Neural cell (in vitro differentiated cells): ENCODE results near the gene RNF17. TPM values are rescaled to one million over a fixed set of nuclear protein-coding genes. Genes with fewer than 3 reads are reported as not detected.

ENCODE experiments used
- H2AFZ ChIP-seq: fragments of 200-600, 300-800 bp; sonication (generic), shearing (Covaris generic); 2 replicates; pipeline ENCODE4 v1.6.0; 2014; ENCODE audit warnings: low read depth, mild to moderate bottlenecking, antibody characterized with exemption, low read length, moderate library complexity
- H3F3A ChIP-seq: fragments of 200-600 bp; shearing (Covaris generic); 2 replicates; pipeline ENCODE4 v1.6.1; 2016; ENCODE audit warnings: mild to moderate bottlenecking, moderate library complexity, mixed read lengths, antibody characterized with exemption, low read length; ENCODE audit not compliant: insufficient read depth, poor library complexity, severe bottlenecking
- H3K27ac ChIP-seq: fragments of 200-600, 300-800 bp; sonication (generic), shearing (Covaris generic); 2 replicates; pipeline ENCODE4 v1.5.1; 2014; ENCODE audit warnings: mild to moderate bottlenecking, low read length, moderate library complexity
- H3K27me3 ChIP-seq: fragments of 300-800, 200-600 bp; sonication (generic), shearing (Covaris generic); 2 replicates; pipeline ENCODE4 v1.6.0; 2014; ENCODE audit warnings: mild to moderate bottlenecking, low read depth, low read length, moderate library complexity; ENCODE audit not compliant: insufficient read depth
- H3K36me3 ChIP-seq: fragments of 300-800, 200-600 bp; sonication (generic), shearing (Covaris generic); 2 replicates; pipeline ENCODE4 v1.5.1; 2014; ENCODE audit warnings: mild to moderate bottlenecking, antibody characterized with exemption, low read length, moderate library complexity; ENCODE audit not compliant: insufficient read depth
- H3K4me2 ChIP-seq: fragments of 300-800, 200-600 bp; sonication (generic), shearing (Covaris generic); 2 replicates; pipeline ENCODE4 v1.6.0; 2014; ENCODE audit warnings: mild to moderate bottlenecking, low read length
- H3K4me3 ChIP-seq: fragments of 300-800, 200-600 bp; sonication (generic), shearing (Covaris generic); 2 replicates; pipeline ENCODE4 v1.5.1; 2014; ENCODE audit warnings: mild to moderate bottlenecking, low read length, moderate library complexity
- H3K79me2 ChIP-seq: fragments of 200-600 bp; shearing (Covaris generic); replicated peaks from 2 replicates; pipeline ENCODE4 v1.6.0; 2014; ENCODE audit warnings: mild to moderate bottlenecking, low read length, moderate library complexity; ENCODE audit not compliant: insufficient read depth
- H3K9ac ChIP-seq: fragments of 300-800, 200-600 bp; sonication (generic), shearing (Covaris generic); 2 replicates; pipeline ENCODE4 v1.6.1; 2016; ENCODE audit warnings: mild to moderate bottlenecking, low read length, mixed read lengths
- H3K9me2 ChIP-seq: fragments of 200-600 bp; shearing (Covaris generic); 2 replicates; pipeline ENCODE4 v1.6.1; 2016; ENCODE audit warnings: mild to moderate bottlenecking, low read length, mixed read lengths; ENCODE audit not compliant: insufficient read depth
- H3K9me3 ChIP-seq: fragments of 200-600, 300-800 bp; sonication (generic), shearing (Covaris generic); 2 replicates; pipeline ENCODE4 v1.6.1; 2016; ENCODE audit warnings: mild to moderate bottlenecking, mixed run types, low read length, moderate library complexity, mixed read lengths
- H4K20me1 ChIP-seq: fragments of 200-600 bp; shearing (Covaris generic); 2 replicates; pipeline ENCODE4 v1.6.1; 2016; ENCODE audit warnings: mild to moderate bottlenecking, mixed run types; ENCODE audit not compliant: insufficient read depth
- CTCF ChIP-seq: fragments of 450-650 bp; IDR thresholded peaks from 2 replicates; pipeline ENCODE4 v1.5.1; 2014; ENCODE audit warnings: antibody characterized with exemption, mild to moderate bottlenecking, moderate library complexity; ENCODE audit not compliant: poor library complexity, severe bottlenecking
- EP300 ChIP-seq: fragments of 450-650 bp; conservative IDR thresholded peaks from 2 replicates; pipeline ENCODE4 v1.6.1; 2014; ENCODE audit warnings: antibody characterized with exemption, mild to moderate bottlenecking, moderate library complexity; ENCODE audit not compliant: poor library complexity, severe bottlenecking
- EZH2 ChIP-seq: fragments of 200-600, 300-800 bp; shearing (Covaris generic), sonication (generic); IDR thresholded peaks from 2 replicates; pipeline ENCODE4 v1.6.1; 2014; ENCODE audit warnings: antibody characterized with exemption, low read length, borderline replicate concordance, mild to moderate bottlenecking; ENCODE audit not compliant: insufficient read depth, poor library complexity, severe bottlenecking
- MXI1 ChIP-seq: fragments of 450-650 bp; conservative IDR thresholded peaks from 2 replicates; pipeline ENCODE4 v1.6.1; 2014; ENCODE audit warnings: antibody characterized with exemption, mild to moderate bottlenecking; ENCODE audit not compliant: poor library complexity, severe bottlenecking
- POLR2AphosphoS5 ChIP-seq: IDR thresholded peaks from 2 replicates; pipeline ENCODE4 v1.6.1; 2012
- RAD21 ChIP-seq: fragments of 450-650 bp; conservative IDR thresholded peaks from 2 replicates; pipeline ENCODE4 v1.6.1; 2014; ENCODE audit warnings: antibody characterized with exemption, mild to moderate bottlenecking, moderate library complexity
- REST ChIP-seq: IDR thresholded peaks from 2 replicates; pipeline ENCODE4 v1.6.1; 2012; ENCODE audit warnings: borderline replicate concordance
- SMC3 ChIP-seq: fragments of 450-650 bp; conservative IDR thresholded peaks from 2 replicates; pipeline ENCODE4 v1.6.1; 2014; ENCODE audit warnings: antibody characterized with exemption, mild to moderate bottlenecking, moderate library complexity; ENCODE audit not compliant: poor library complexity
- TAF1 ChIP-seq: IDR thresholded peaks from 2 replicates; pipeline ENCODE4 v1.6.1; 2012; ENCODE audit warnings: low read depth
- polyA plus RNA-seq: library from polyadenylated mRNA; depleted of rRNA; stranded (reverse); fragments of >200 nt; gene quantifications from 2 replicates; pipeline ENCODE4 v1.2.3, GENCODE V29; 2014

Gene RNF17
- polyA plus RNA-seq, 1 donor from 2014 or later, result not detected

- Histone ChIP-seq H2AFZ (no peak overlapping the region), H3K27me3 (no peaks in the 10 kb centered on the region), H3K36me3 (no peaks in the 10 kb centered on the region), H3K9me2 (no peaks in the 10 kb centered on the region), H3K79me2 (no peaks in the 10 kb centered on the region), H4K20me1 (no peaks in the 10 kb centered on the region), H3K9ac (no peak overlapping the region), H3K4me3 (no peak overlapping the region), H3K4me2 (no peak overlapping the region), H3F3A (no peaks in the 10 kb centered on the region), H3K9me3 (no peaks in the 10 kb centered on the region), H3K27ac (no peak overlapping the region)
- TF ChIP-seq REST (no peak), MXI1 (no peak), TAF1 (no peak), EP300 (no peak), SMC3 (no peak), RAD21 (no peak), POLR2AphosphoS5 (no peak), CTCF (no peak), EZH2 (no peak)
These were observed 40.8 kb upstream of the RNF17 start for GRCh38 chr13:24723206-24723605.

- Histone ChIP-seq H2AFZ (no peak overlapping the region), H3K9ac (no peak overlapping the region), H3K36me3 (no peaks in the 10 kb centered on the region), H3K27me3 (no peaks in the 10 kb centered on the region), H3K9me2 (no peaks in the 10 kb centered on the region), H4K20me1 (no peaks in the 10 kb centered on the region), H3K79me2 (no peaks in the 10 kb centered on the region), H3K9me3 (no peaks in the 10 kb centered on the region), H3K4me2 (no peak overlapping the region), H3F3A (no peaks in the 10 kb centered on the region), H3K27ac (no peak overlapping the region), H3K4me3 (no peak overlapping the region)
- TF ChIP-seq SMC3 (no peak), MXI1 (no peak), TAF1 (no peak), EZH2 (no peak), POLR2AphosphoS5 (no peak), RAD21 (no peak), EP300 (no peak), REST (no peak), CTCF (no peak)
These were observed 39.3 kb upstream of the RNF17 start for GRCh38 chr13:24724714-24725113.
